Heart left ventricle (tissue), 16 donors: ENCODE measurements around the gene PROSER3. TPM values are rescaled to one million over a fixed set of nuclear protein-coding genes. Genes with fewer than 3 reads are reported as not detected.
"Not testable (repeated sequence)": the region's sequence is repeated elsewhere in the genome, so short reads cannot be mapped to it uniquely, and the experiment has no call there.

ENCODE experiments used
- ATAC-seq, 4 donors: fragments of 200-7000 bp; cut with Tn5 transposase; one replicate each; pipeline ENCODE4 v1.9.1; 2020 to 2022; ENCODE audit warnings: moderate library complexity in 4 of 4, mild to moderate bottlenecking in 3 of 4, moderate number of reproducible peaks in 1 of 4
- DNase-seq, 5 donors: peaks; one replicate each; pipeline ENCODE4 v3.0.0-alpha.2; 2020
- H3K27ac ChIP-seq, 12 donors: fragments of 200-600 bp; sonication (generic) in 4 of 12; one replicate each; pipeline versions ENCODE4 v1.5.0 to v1.8.0; 2016 to 2022; ENCODE audit warnings: mild to moderate bottlenecking in 2 of 12
- H3K27me3 ChIP-seq, 9 donors: fragments of 200-600 bp; sonication (generic) in 2 of 9; one replicate each; pipeline versions ENCODE4 v1.5.1 to v1.8.0; 2016 to 2022; ENCODE audit warnings: mild to moderate bottlenecking in 3 of 9
- H3K36me3 ChIP-seq, 9 donors: fragments of 200-600 bp; sonication (generic) in 2 of 9; one replicate each; pipeline versions ENCODE4 v1.5.0 to v1.8.0; 2018 to 2022; ENCODE audit warnings: mild to moderate bottlenecking in 2 of 9
- H3K4me1 ChIP-seq, 12 donors: fragments of 200-600 bp; sonication (generic) in 4 of 12; one replicate each; pipeline versions ENCODE4 v1.5.0 to v1.8.0; 2016 to 2022; ENCODE audit warnings: mild to moderate bottlenecking in 3 of 12
- H3K4me3 ChIP-seq, 12 donors: fragments of 200-600 bp; sonication (generic) in 4 of 12; one replicate each; pipeline versions ENCODE4 v1.5.0 to v1.8.0; 2017 to 2022; ENCODE audit warnings: mild to moderate bottlenecking in 9 of 12, moderate library complexity in 4 of 12
- H3K9me3 ChIP-seq, 12 donors: fragments of 200-600 bp; sonication (generic) in 4 of 12; one replicate each; pipeline versions ENCODE4 v1.5.0 to v1.8.0; 2016 to 2022; ENCODE audit warnings: mild to moderate bottlenecking in 1 of 12
- POLR2A ChIP-seq, 2 donors: fragments of 450-650 bp; IDR thresholded peaks; one replicate each; pipeline ENCODE4 v1.6.1; 2017; ENCODE audit warnings: antibody characterized with exemption in 2 of 2, mild to moderate bottlenecking in 2 of 2, moderate library complexity in 2 of 2
- WGBS, 4 donors: extraction: QIAGEN DNeasy Blood & Tissue Kit in 2 of 4; methylation state at CpG; one replicate each; pipeline versions ENCODE4 v1.1.5 to v1.1.7; 2013 to 2018; 5-methylcytosine and 5-hydroxymethylcytosine counted together
- intact Hi-C, 10 donors: fragments of 100-400 bp; cut with DNase I; formaldehyde crosslinking; loops; one replicate each; pipeline versions ENCODE4 v1.11.1 to v1.14.2; 2022
- polyA plus RNA-seq, 2 donors: library from polyadenylated mRNA; stranded (reverse); fragments of 200-250 nt; gene quantifications; one replicate each; pipeline ENCODE4 v1.2.3, GENCODE V29; 2013
- total RNA-seq, 9 donors: library from RNA; depleted of rRNA in 2 of 9; stranded (reverse); fragments of >200 nt in 2 of 9; fragmentation: NEBNext Ultra II Directional in 3 of 9; extraction: Animal tissue kit (Norgen Biotek cat#: 25700) in 3 of 9; gene quantifications; one replicate each; pipeline versions ENCODE4 v1.1.0 to v1.2.4, GENCODE V29; 2016 to 2023
- TF ChIP-seq, protein P1 (sequence below), 12 donors: fragments of 200-600 bp; sonication (generic) in 4 of 12; IDR thresholded peaks; one replicate each; pipeline versions ENCODE4 v1.5.0 to v1.8.0; 2018 to 2022; ENCODE audit warnings: antibody characterized with exemption in 12 of 12, mild to moderate bottlenecking in 5 of 12
- donor health status: ischemic (EF 13 %, LVEDD 7.1; RV severe dilation, severe dysfunction).
- donor health status: healthy with polysubstance abuse.
- donor health status: DM: no; HTN: yes; CAD: no.
- donor health status: DM: no; HTN: no; CAD: no.
- donor health status: ischemic (EF 25% LVEDD 6.9; RV normal size, moderate dysfunction).
- donor health status: ischemic (EF 25% LVEDD 5.7; RV mildly dilated, moderate dysfunction).
- donor health status: healthy.
- donor health status: DM: yes; HTN: yes; CAD: no.
- donor health status: ischemic (EF 35%, LVEDD 5.7; RV mildly dilated, moderate dysfunction).
- donor health status: nonischemic (EF 11% LVEDD 7.7; RV severe dilation, severe dysfunction).
- donor health status: DM: yes; HTN: yes; CAD: no.
- donor health status: PGD.
- donor health status: ischemic (EF 29% LVEDD 5.4; RV normal size, mild dysfunction).
- donor health status: nonischemic (EF 23%, LVEDD 6.1; RV moderate dilation, normal function).

Gene PROSER3
- total and polyA plus RNA-seq, 11 donors: 1.9 to 19.7 (median 9.7) TPM

DNA sequence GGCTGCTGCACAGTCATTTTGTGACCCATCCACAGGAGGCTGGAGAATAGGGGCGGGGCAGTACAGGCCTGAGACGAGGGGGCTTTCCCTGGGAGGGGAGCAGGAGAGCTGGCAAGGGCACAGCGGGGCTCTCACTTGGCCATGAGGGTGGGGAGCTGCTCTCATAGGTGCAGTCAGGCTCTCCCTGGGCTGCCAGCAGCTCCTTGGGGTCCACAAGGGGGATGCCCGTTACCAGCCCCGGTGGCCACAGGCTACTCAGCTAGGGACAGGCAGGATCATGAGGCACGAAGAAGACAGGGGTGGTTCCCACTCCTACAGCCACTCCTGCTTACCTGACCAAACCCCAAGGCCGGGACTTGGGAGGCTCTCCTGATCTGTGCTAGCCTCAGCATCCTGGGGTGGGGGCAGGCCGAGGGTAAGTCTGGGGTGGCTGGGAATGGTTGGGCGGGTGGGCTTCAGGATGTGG, 33.9 kb downstream of the PROSER3 start:
- WGBS, 4 donors: 83 to 90% (median 85%) methylated on average over 4 to 9 of the region's 9 CpGs
- no peak for DNase-seq
- Histone ChIP-seq H3K36me3 (no peaks in the 10 kb centered on the region), H3K4me1 (no peaks in the 10 kb centered on the region), H3K9me3 (no peaks in the 10 kb centered on the region), H3K4me3 (no peak overlapping the region), H3K27me3 (peaks cover 0 to 14% (median 5%) of the 10 kb centered on the region in 9 donors), H3K27ac (no peak overlapping the region)
- no peak for TF ChIP-seq POLR2A (IDR thresholded peaks at IDR 0.05)
- TF ChIP-seq, protein P1, sequence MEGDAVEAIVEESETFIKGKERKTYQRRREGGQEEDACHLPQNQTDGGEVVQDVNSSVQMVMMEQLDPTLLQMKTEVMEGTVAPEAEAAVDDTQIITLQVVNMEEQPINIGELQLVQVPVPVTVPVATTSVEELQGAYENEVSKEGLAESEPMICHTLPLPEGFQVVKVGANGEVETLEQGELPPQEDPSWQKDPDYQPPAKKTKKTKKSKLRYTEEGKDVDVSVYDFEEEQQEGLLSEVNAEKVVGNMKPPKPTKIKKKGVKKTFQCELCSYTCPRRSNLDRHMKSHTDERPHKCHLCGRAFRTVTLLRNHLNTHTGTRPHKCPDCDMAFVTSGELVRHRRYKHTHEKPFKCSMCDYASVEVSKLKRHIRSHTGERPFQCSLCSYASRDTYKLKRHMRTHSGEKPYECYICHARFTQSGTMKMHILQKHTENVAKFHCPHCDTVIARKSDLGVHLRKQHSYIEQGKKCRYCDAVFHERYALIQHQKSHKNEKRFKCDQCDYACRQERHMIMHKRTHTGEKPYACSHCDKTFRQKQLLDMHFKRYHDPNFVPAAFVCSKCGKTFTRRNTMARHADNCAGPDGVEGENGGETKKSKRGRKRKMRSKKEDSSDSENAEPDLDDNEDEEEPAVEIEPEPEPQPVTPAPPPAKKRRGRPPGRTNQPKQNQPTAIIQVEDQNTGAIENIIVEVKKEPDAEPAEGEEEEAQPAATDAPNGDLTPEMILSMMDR (IDR thresholded peaks at IDR 0.05): no peak
- no peak for ATAC-seq
- intact Hi-C loops: no loop called here

DNA sequence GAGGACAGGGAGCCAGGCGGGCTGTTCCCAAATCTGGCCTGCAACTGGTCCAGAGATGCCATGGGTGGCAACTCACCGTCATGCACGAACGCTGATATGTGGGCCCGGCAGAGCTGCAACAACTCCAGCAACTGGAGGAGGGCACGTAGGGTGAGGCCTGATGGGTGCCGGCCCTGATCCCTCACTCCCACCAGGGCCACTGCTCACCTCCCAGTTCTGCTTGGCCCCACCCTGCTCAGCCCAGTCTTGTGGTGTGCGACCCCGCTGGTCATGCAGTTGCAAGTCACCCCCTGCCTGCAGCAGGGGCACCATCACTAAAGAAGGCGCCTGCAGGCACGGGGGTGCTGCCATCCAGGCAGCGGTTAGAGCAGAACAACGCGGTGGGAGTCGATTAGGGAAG, 34.3 kb downstream of the PROSER3 start:
- ATAC-seq (no peak), DNase-seq (no peak)
- H3K9me3 ChIP-seq: no peaks in the 10 kb centered on the region
- 79 to 83% (median 82%) methylated on average over 8 to 15 of the region's 15 CpGs for WGBS, 4 donors
- TF ChIP-seq, protein P1 (IDR thresholded peaks at IDR 0.05): no peak
- TF ChIP-seq POLR2A (IDR thresholded peaks at IDR 0.05): no peak
- peaks cover 0 to 2% (median 0%) of the 10 kb centered on the region in 12 donors for H3K4me1 ChIP-seq
- H3K27ac ChIP-seq: no peak overlapping the region
- intact Hi-C loops: no loop called here
- no peaks in the 10 kb centered on the region for H3K36me3 ChIP-seq
- peaks cover 0 to 18% (median 9%) of the 10 kb centered on the region in 9 donors for H3K27me3 ChIP-seq
- H3K4me3 ChIP-seq: no peak overlapping the region

DNA sequence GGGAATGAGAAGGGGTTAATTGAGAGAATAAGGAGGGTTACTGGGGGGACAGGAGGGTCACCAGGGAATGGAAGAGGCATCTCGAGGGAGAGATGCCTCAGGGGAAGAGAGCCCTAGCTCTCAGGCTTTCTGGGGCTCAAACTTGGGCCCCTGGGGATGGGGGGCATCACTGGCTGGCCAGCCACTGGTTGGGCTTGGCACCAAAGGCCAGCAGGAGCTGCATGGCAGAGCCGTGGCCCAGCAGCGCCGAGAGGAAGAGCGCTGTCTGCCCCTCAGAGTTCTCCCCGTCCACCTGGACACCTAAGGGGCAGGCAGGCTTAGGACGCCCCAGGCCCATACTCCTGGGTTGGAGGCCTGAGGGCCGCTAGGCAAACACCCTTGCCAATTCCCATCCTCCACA, 34.9 kb downstream of the PROSER3 start:
- H3K9me3 ChIP-seq: no peaks in the 10 kb centered on the region
- intact Hi-C loops: no loop called here
- DNase-seq (no peak), ATAC-seq (no peak)
- 74 to 80% (median 75%) methylated on average over 8 of the region's 8 CpGs for WGBS, 4 donors
- no peak overlapping the region for H3K27ac ChIP-seq
- no peaks in the 10 kb centered on the region for H3K36me3 ChIP-seq
- peaks cover 0 to 7% (median 0%) of the 10 kb centered on the region in 12 donors for H3K4me1 ChIP-seq
- no peak overlapping the region for H3K4me3 ChIP-seq
- TF ChIP-seq, protein P1 (IDR thresholded peaks at IDR 0.05): no peak
- no peak for TF ChIP-seq POLR2A (IDR thresholded peaks at IDR 0.05)
- peaks cover 3 to 22% (median 14%) of the 10 kb centered on the region in 9 donors for H3K27me3 ChIP-seq

DNA sequence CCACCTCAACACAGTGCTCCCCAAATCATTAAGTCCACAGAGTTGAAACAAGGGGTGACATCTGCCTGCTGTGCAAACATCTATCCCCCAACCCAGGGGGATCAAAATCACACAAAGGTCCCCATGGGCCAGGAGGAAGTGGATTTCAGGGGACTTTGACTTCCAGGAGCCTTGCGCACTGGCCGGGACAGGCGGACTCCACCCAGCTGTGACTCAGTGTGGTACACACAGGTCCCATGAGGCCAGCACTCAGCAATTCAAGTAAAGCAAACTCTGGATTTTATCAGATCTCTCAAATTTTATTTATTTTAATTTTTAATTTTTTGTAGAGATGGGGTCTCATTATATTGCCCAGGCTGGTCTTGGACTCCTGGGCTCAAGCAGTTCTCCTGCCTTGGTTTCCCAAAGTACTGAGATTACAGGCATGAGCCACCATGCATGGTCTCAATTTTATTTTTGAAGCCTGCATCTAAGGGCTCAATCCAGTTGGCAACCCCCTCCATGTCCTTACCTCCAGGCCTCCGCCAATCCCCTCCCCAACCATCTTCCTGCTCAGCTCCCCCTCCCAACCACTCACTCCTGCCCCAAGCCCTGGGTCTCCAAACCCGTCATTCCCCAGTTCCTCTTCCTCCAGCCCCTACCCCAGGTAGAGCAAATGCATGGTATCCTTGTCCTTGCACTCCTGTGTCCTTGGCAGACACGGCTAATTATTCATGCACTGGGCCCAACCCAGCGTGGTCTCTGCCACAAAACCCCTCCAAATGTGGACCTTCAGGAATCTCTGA, 35.6 kb downstream of the PROSER3 start:
- Histone ChIP-seq H3K36me3 (no peaks in the 10 kb centered on the region), H3K4me3 (no peak overlapping the region), H3K9me3 (no peaks in the 10 kb centered on the region), H3K27me3 (peaks cover 3 to 29% (median 18%) of the 10 kb centered on the region in 9 donors), H3K27ac (no peak overlapping the region), H3K4me1 (peaks cover 0 to 7% (median 0%) of the 10 kb centered on the region in 12 donors)
- intact Hi-C loops: no loop called here
- ATAC-seq (no peak), DNase-seq (no peak)
- WGBS, 4 donors: 67 to 79% (median 72%) methylated on average over 7 of the region's 7 CpGs
- no peak for TF ChIP-seq POLR2A (IDR thresholded peaks at IDR 0.05)
- TF ChIP-seq, protein P1 (IDR thresholded peaks at IDR 0.05): no peak

DNA sequence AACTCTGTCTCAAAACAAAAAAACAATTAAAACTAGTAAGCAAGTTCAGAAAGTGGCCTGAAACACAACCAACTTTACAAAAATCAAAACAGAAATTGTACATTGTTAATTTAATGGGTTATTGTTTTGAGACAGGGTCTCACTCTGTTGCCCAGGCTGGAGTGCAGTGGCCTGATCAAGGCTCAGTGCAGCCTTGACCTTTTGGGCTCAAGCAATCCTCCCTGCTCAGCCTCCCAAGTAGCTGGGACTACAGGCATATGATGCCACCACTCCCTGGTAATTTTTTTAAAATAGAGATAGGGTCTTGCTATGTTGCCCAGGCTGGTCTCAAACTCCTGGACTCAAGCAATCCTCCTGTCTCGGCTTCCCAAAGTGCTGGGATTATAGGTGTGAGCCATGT, 37.6 kb downstream of the PROSER3 start:
- H3K36me3 ChIP-seq, ATAC-seq, intact Hi-C loops, H3K27ac ChIP-seq, H3K4me3 ChIP-seq, DNase-seq, H3K4me1 ChIP-seq, H3K9me3 ChIP-seq: not testable (repeated sequence)
- WGBS, 4 donors: 85 to 93% (median 90%) methylated on average over 1 of the region's 1 CpG
- peaks cover 3 to 46% (median 20%) of the 10 kb centered on the region in 9 donors for H3K27me3 ChIP-seq
